HG03378 (cell line): ENCODE results near the gene TALDO1.

Source experiments
- ATAC-seq: cut with Tn5 transposase; IDR thresholded peaks from one replicate; pipeline ENCODE4 v1.9.1; 2021; ENCODE audit warnings: mild to moderate bottlenecking, moderate library complexity; ENCODE audit not compliant: unreplicated experiment

TALDO1 gene

GRCh38 chr11:786235-787083 lies 39.2 kb downstream of the TALDO1 start:
- no peak for ATAC-seq

GRCh38 chr11:787084-787675 lies 39.9 kb downstream of the TALDO1 start:
- no peak for ATAC-seq

- no peak for ATAC-seq
Observed at GRCh38 chr11:788009-788640, 40.9 kb downstream of the TALDO1 start.

GRCh38 chr11:788953-789940 lies 42.0 kb downstream of the TALDO1 start:
- no peak for ATAC-seq

GRCh38 chr11:789943-790342 lies 42.7 kb downstream of the TALDO1 start, which contains the start of gene CEND1:
CEND1 (minus strand) TSS chr11:790090; CDS start chr11:788576, 1,514 bp downstream.
- no peak for ATAC-seq

- no peak for ATAC-seq
Observed at GRCh38 chr11:790721-791564, 43.7 kb downstream of the TALDO1 start.

GRCh38 chr11:791658-792534 lies 44.6 kb downstream of the TALDO1 start:
- ATAC-seq, result no peak

- ATAC-seq, result no peak
Observed at GRCh38 chr11:792535-792821, 45.2 kb downstream of the TALDO1 start.

- ATAC-seq, result no peak
Observed at GRCh38 chr11:792873-793272, 45.6 kb downstream of the TALDO1 start.

- ATAC-seq, result no peak
Observed at GRCh38 chr11:793556-793955, 46.3 kb downstream of the TALDO1 start.

- ATAC-seq, result no peak
Observed at GRCh38 chr11:794013-794765, 46.9 kb downstream of the TALDO1 start.

GRCh38 chr11:794766-795633 lies 47.7 kb downstream of the TALDO1 start:
- no peak for ATAC-seq

GRCh38 chr11:795634-796564 lies 48.6 kb downstream of the TALDO1 start:
- no peak for ATAC-seq

GRCh38 chr11:796565-797295 lies 49.5 kb downstream of the TALDO1 start:
- no peak for ATAC-seq

GRCh38 chr11:797296-798092 lies 50.2 kb downstream of the TALDO1 start:
- ATAC-seq, result peak; percentile 43
